Smooth muscle cell (in vitro differentiated cells): ENCODE measurements around the gene CTDP1. TPM values are rescaled to one million over a fixed set of nuclear protein-coding genes. Genes with fewer than 3 reads are reported as not detected.
"Not testable (repeated sequence)": the region's sequence is repeated elsewhere in the genome, so short reads cannot be mapped to it uniquely, and the experiment has no call there.

Source experiments
- DNase-seq: peaks from one replicate; lab custom pipeline; 2025; ENCODE audit not compliant: unreplicated experiment; lab: John Stamatoyannopoulos, UW
- H2AFZ ChIP-seq: fragments of 200-600 bp; sonication (generic); 2 replicates; pipeline ENCODE4 v1.6.0; 2016; ENCODE audit warnings: antibody characterized with exemption, low read depth, mild to moderate bottlenecking
- H3F3A ChIP-seq: fragments of 200-600 bp; sonication (generic); 2 replicates; pipeline ENCODE4 v1.6.0; 2017; ENCODE audit warnings: antibody characterized with exemption, low read depth
- H3K27ac ChIP-seq: fragments of 200-600 bp; sonication (generic); 2 replicates; pipeline ENCODE4 v1.5.1; 2016; ENCODE audit warnings: low read depth, mild to moderate bottlenecking
- H3K27me3 ChIP-seq: fragments of 200-600 bp; sonication (generic); 2 replicates; pipeline ENCODE4 v1.6.1; 2016; ENCODE audit warnings: low read depth, mild to moderate bottlenecking
- H3K36me3 ChIP-seq: fragments of 200-600 bp; sonication (generic); 2 replicates; pipeline ENCODE4 v1.5.1; 2016; ENCODE audit warnings: low read depth
- H3K4me1 ChIP-seq: fragments of 200-600 bp; sonication (generic); 2 replicates; pipeline ENCODE4 v1.5.1; 2016; ENCODE audit warnings: low read depth
- H3K4me2 ChIP-seq: fragments of 200-600 bp; sonication (generic); 2 replicates; pipeline ENCODE4 v1.6.0; 2016; ENCODE audit warnings: mild to moderate bottlenecking
- H3K4me3 ChIP-seq: fragments of 200-600 bp; sonication (generic); 2 replicates; pipeline ENCODE4 v1.5.1; 2016; ENCODE audit warnings: mild to moderate bottlenecking
- H3K79me2 ChIP-seq: fragments of 200-600 bp; sonication (generic); 2 replicates; pipeline ENCODE4 v1.6.0; 2016; ENCODE audit warnings: low read depth, mild to moderate bottlenecking
- H3K9ac ChIP-seq: fragments of 200-600 bp; sonication (generic); 2 replicates; pipeline ENCODE4 v1.6.0; 2016; ENCODE audit warnings: low read depth
- H3K9me3 ChIP-seq: fragments of 200-600 bp; sonication (generic); replicated peaks from 2 replicates; pipeline ENCODE4 v1.5.1; 2016; ENCODE audit warnings: low read depth
- H4K20me1 ChIP-seq: fragments of 200-600 bp; sonication (generic); 2 replicates; pipeline ENCODE4 v1.6.0; 2016; ENCODE audit warnings: low read depth
- WGBS: methylation state at CpG from one replicate; pipeline ENCODE4 v1.1.7; 2016; ENCODE audit warnings: low lambda C conversion rate; 5-methylcytosine and 5-hydroxymethylcytosine counted together
- polyA plus RNA-seq: library from polyadenylated mRNA; unstranded; fragments of >200 nt; fragmentation: Nextera tagmentation; extraction: Ambion mirVana; gene quantifications from 2 replicates; pipeline ENCODE4 v1.2.1, GENCODE V29; 2016
- total RNA-seq: library from RNA; depleted of rRNA; stranded (reverse); fragments of >200 nt; gene quantifications from 2 replicates; pipeline ENCODE4 v1.2.3, GENCODE V29; 2014
- TF ChIP-seq, protein P1 (sequence below): fragments of 200-600 bp; sonication (generic); IDR thresholded peaks from 2 replicates; pipeline ENCODE4 v1.5.1; 2017; ENCODE audit warnings: borderline replicate concordance, mild to moderate bottlenecking, antibody characterized with exemption; ENCODE audit not compliant: insufficient read depth, poor library complexity, severe bottlenecking

CTDP1 gene
- total and polyA plus RNA-seq, 2 experiments from 2014 or later: 14.1 to 18.4 TPM

DNA sequence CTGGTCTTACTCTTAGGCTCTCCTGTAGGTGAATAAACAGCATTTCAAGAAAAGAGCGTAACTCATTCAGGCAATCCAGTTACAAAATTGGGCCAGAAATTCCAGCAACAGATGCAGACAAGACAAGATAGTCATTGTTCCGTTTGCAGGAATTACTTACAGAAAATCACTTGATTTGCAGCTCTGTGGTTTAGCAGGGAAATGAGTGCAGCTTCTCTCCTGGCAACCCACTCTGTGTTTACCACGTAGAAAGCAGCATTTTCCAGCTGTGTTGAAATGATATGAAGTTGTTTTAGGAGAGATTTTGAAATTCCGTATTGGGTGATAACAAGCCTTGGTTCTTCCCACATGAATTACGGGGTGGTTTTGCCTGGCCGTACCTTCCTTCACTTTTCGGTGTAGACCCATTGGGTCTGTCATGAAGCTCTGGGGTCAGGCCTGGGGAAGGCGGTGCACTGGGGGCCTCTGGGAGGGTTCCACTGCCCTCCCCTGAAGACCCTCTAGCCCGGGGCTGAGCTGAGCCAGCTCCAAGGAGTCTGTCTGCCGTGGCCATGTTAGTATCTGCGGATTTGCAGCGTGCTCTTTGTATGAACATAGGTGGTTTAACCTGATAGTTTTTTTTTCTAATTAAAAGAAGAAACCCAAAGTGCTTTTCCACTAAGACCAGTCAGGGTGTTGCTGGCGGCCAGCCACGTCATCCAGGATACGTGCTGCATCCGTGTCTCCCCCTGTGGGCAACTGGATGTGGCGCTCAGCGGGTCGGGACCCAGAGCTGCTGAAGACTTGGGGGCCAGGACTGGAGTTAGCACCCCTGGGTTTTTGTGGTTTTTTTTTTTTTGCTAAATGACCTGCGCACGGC is 59.2 kb downstream of the CTDP1 start:
- 95% methylated on average over 21 of the region's 21 CpGs for WGBS
- no peaks in the 10 kb centered on the region for H3K36me3 ChIP-seq
- no peaks in the 10 kb centered on the region for H3F3A ChIP-seq
- H3K27ac ChIP-seq: no peak overlapping the region
- no peak overlapping the region for H3K4me2 ChIP-seq
- H3K4me1 ChIP-seq: no peaks in the 10 kb centered on the region
- no peak overlapping the region for H2AFZ ChIP-seq
- no peaks in the 10 kb centered on the region for H3K9me3 ChIP-seq
- H4K20me1 ChIP-seq: peaks cover 3% of the 10 kb centered on the region
- no peak for DNase-seq
- no peak overlapping the region for H3K4me3 ChIP-seq
- no peaks in the 10 kb centered on the region for H3K27me3 ChIP-seq
- H3K9ac ChIP-seq: no peak overlapping the region
- H3K79me2 ChIP-seq: no peaks in the 10 kb centered on the region
- TF ChIP-seq, protein P1, sequence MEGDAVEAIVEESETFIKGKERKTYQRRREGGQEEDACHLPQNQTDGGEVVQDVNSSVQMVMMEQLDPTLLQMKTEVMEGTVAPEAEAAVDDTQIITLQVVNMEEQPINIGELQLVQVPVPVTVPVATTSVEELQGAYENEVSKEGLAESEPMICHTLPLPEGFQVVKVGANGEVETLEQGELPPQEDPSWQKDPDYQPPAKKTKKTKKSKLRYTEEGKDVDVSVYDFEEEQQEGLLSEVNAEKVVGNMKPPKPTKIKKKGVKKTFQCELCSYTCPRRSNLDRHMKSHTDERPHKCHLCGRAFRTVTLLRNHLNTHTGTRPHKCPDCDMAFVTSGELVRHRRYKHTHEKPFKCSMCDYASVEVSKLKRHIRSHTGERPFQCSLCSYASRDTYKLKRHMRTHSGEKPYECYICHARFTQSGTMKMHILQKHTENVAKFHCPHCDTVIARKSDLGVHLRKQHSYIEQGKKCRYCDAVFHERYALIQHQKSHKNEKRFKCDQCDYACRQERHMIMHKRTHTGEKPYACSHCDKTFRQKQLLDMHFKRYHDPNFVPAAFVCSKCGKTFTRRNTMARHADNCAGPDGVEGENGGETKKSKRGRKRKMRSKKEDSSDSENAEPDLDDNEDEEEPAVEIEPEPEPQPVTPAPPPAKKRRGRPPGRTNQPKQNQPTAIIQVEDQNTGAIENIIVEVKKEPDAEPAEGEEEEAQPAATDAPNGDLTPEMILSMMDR: no peak

DNA sequence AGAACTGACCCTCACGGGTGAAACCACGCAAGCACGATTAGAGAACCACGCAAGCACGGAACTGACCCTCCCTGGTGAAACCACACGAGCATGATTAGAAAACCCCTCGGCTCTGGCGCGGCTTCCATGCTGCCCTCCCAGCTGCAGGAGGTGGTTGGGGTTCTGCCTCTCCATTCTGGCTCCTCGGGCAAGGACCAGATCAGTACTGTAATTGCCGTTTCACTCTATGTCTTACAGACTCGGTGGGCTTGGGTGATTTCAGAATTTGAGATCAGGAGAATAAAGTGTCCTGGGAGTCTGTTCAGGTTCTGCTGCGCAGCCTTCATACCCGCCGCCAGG is 59.8 kb downstream of the CTDP1 start:
- H3K27ac ChIP-seq: no peak overlapping the region
- no peak overlapping the region for H3K4me3 ChIP-seq
- TF ChIP-seq, protein P1: no peak
- H3K9ac ChIP-seq: no peak overlapping the region
- H3K79me2 ChIP-seq: no peaks in the 10 kb centered on the region
- 99% methylated on average over 15 of the region's 15 CpGs for WGBS
- no peaks in the 10 kb centered on the region for H3K4me1 ChIP-seq
- H3K9me3 ChIP-seq: no peaks in the 10 kb centered on the region
- H2AFZ ChIP-seq: no peak overlapping the region
- peaks cover 3% of the 10 kb centered on the region for H4K20me1 ChIP-seq
- H3K27me3 ChIP-seq: no peaks in the 10 kb centered on the region
- no peak for DNase-seq
- H3F3A ChIP-seq: no peaks in the 10 kb centered on the region
- no peak overlapping the region for H3K4me2 ChIP-seq
- no peaks in the 10 kb centered on the region for H3K36me3 ChIP-seq

DNA sequence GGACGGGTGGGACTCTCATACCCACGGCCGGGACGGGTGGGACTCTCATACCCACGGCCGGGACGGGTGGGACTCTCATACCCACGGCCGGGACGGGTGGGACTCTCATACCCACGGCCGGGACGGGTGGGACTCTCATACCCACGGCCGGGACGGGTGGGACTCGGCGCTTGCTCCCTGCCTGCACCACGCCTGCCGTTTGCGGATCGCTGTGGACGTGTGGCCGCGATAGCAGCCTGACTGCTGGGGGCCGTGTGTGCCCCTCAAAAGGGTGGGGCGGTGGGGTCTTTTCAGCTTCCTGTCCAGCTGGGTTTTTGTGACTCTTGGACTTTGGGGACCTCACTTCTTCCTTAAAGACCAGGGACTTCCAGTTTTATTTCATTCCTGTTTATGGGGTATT is 60.4 kb downstream of the CTDP1 start:
- H3K79me2 ChIP-seq, H3K27me3 ChIP-seq, H4K20me1 ChIP-seq, H3K4me1 ChIP-seq, H3K4me3 ChIP-seq, DNase-seq, H3F3A ChIP-seq, H3K36me3 ChIP-seq, H3K9ac ChIP-seq, H3K9me3 ChIP-seq, H2AFZ ChIP-seq, H3K27ac ChIP-seq, H3K4me2 ChIP-seq: not testable (repeated sequence)
- WGBS: 99% methylated on average over 16 of the region's 27 CpGs

DNA sequence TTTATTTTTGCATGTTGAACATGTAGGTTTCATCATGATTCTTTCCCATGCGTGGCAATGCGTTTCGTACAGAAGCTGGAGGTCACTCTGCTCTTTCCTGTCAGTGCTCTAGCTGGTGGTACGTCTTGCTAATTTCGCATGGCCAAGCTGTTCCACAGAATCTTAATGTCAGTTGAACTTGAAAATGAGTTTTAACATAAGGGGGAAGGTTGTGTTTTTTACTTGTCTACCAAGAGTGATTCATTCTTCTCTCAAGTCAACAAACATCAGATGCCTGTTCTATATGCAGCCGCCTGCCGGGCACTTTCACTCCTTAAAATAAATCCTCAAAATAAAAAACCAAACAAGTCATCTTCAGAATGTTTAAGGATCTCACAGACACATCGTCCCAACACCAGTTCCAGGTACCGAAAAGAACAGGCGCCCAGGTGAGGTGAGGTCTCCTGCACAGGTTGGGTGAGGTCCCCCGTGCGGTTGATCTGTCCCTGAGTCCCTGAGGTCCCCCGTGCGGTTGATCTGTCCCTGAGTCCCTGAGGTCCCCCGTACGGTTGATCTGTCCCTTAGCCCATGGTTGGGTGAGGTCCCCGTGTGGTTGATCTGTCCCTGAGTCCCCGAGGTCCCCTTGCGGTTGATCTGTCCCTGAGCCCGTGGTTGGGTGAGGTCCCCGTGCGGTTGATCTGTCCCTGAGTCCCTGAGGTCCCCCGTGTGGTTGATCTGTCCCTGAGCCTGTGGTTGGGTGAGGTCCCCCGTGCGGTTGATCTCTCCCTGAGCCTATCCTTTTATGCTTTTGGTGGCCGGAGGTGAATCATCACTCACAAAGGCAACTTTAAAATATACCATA is 61.1 kb downstream of the CTDP1 start:
- WGBS: 91% methylated on average over 26 of the region's 26 CpGs
- Histone ChIP-seq H2AFZ (no peak overlapping the region), H3K79me2 (no peaks in the 10 kb centered on the region), H3K36me3 (no peaks in the 10 kb centered on the region), H3K9me3 (no peaks in the 10 kb centered on the region), H3K9ac (no peak overlapping the region), H3F3A (no peaks in the 10 kb centered on the region), H4K20me1 (peaks cover 3% of the 10 kb centered on the region), H3K27me3 (no peaks in the 10 kb centered on the region), H3K4me2 (no peak overlapping the region), H3K4me3 (no peak overlapping the region), H3K27ac (no peak overlapping the region), H3K4me1 (no peaks in the 10 kb centered on the region)
- no peak for DNase-seq
- TF ChIP-seq, protein P1: no peak
